GM21390 (cell line): Measurements from ENCODE around the gene GPX4.

Experiments
- ATAC-seq: cut with Tn5 transposase; IDR thresholded peaks from one replicate; pipeline ENCODE4 v1.9.1; 2021; ENCODE audit not compliant: unreplicated experiment

The GPX4 gene

GRCh38 chr19:1130771-1131717, 27.2 kb downstream of the GPX4 start:
- ATAC-seq = no peak

GRCh38 chr19:1131718-1132551, 28.1 kb downstream of the GPX4 start:
- peak; percentile 47 for ATAC-seq

- ATAC-seq = peak; percentile 16
These were observed 29.0 kb downstream of the GPX4 start for GRCh38 chr19:1132552-1133383.

- peak; percentile 37 for ATAC-seq
These were observed 29.7 kb downstream of the GPX4 start for GRCh38 chr19:1133471-1133929.

GRCh38 chr19:1134431-1134830, 30.6 kb downstream of the GPX4 start:
- ATAC-seq = no peak

- ATAC-seq = no peak
These were observed 31.7 kb downstream of the GPX4 start for GRCh38 chr19:1135454-1135853.

- no peak for ATAC-seq
These were observed 32.4 kb downstream of the GPX4 start for GRCh38 chr19:1136201-1136600.

- no peak for ATAC-seq
These were observed 33.0 kb downstream of the GPX4 start for GRCh38 chr19:1136621-1137317.

GRCh38 chr19:1138121-1138520, 34.3 kb downstream of the GPX4 start:
- no peak for ATAC-seq

- no peak for ATAC-seq
These were observed 35.3 kb downstream of the GPX4 start for GRCh38 chr19:1139126-1139525.

GRCh38 chr19:1140272-1141027, 36.7 kb downstream of the GPX4 start:
- no peak for ATAC-seq

GRCh38 chr19:1141944-1142343, 38.1 kb downstream of the GPX4 start:
- ATAC-seq = no peak

GRCh38 chr19:1143828-1144399, 40.1 kb downstream of the GPX4 start:
- ATAC-seq = no peak

GRCh38 chr19:1144741-1145140, 40.9 kb downstream of the GPX4 start:
- no peak for ATAC-seq

GRCh38 chr19:1145635-1146411, 42.0 kb downstream of the GPX4 start:
- ATAC-seq = no peak

GRCh38 chr19:1146412-1146699, 42.6 kb downstream of the GPX4 start:
- ATAC-seq = no peak

- ATAC-seq = no peak
These were observed 43.3 kb downstream of the GPX4 start for GRCh38 chr19:1146858-1147780.
